Measurements from ENCODE around the gene FAM43B. TPM values are rescaled to one million over a fixed set of nuclear protein-coding genes. Genes with fewer than 3 reads are reported as not detected.

FAM43B gene
- polyA plus RNA-seq, 2 of the 4 experiments (the other 2 are of a cell fraction), result 0.76 to 6.9 TPM

DNA sequence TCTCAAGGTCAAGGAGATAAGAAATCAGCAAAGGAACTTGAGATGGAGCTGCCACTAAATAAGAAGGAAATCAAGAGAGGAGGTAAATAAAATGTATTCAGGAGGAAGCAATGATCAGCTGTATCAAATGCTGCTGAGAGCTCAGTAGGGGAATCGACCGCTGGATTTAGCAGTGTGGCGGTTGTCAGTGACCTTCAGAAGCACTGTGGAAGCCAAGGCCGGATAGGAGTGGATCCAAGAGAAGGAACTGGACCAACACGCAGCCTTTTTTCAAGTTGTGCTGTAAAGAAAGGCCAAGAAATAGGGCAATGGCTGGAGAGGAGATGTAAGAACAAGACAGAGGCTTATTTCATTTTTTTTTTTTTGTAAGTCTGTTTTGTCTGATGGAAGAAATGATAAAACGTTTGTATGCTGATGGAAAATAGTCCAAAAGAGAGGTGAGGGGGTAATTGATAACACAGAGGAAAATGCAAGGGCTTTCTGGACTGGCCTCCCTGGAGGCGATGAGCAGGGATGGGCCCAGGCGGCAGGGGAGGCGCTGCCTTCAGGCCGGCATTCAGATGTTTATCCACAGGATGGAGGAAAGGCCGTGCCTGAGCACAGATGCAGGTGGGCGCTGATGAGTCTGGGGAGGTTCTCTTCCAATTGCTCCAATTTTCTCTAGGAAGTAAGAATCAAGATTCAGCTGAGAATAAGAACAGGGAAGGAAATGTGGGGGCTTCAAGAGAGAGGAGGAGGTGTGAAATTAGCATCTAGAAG is 17.5 kb upstream of the FAM43B start:
- H3K27ac ChIP-seq, result no peak overlapping the region
- no peak overlapping the region for H3K4me3 ChIP-seq
- POLR2A ChIA-PET, result no interaction called here
- ATAC-seq (no peak), FAIRE-seq (no peak), DNase-seq (ENCODE audit: low read depth in 1 of 2, low spot score in 1 of 2) (no peak)
- TF ChIP-seq ZC3H11A (IDR thresholded peaks at IDR 0.05), result no peak
- no peak for TF ChIP-seq FOXS1 (CRISPR knock-in tag; IDR thresholded peaks at IDR 0.05)
- no peak for TF ChIP-seq NPAS2 (CRISPR knock-in tag; IDR thresholded peaks at IDR 0.05; ENCODE audit: borderline replicate concordance)
- no peak for TF ChIP-seq CHD4 (IDR thresholded peaks at IDR 0.05; ENCODE audit: borderline replicate concordance)
- no peak for TF ChIP-seq HOXB13 (CRISPR knock-in tag; IDR thresholded peaks at IDR 0.05; ENCODE audit: low read depth)
- TF ChIP-seq POLR2AphosphoS2 (conservative IDR thresholded peaks at IDR 0.05; ENCODE audit: low read length), result no peak
- no peak for TF ChIP-seq RFX5 (IDR thresholded peaks at IDR 0.05)
- 76% methylated on average over 12 of the region's 12 CpGs for WGBS (ENCODE audit: missing lambda C conversion rate)
- CTCF ChIA-PET, result interaction anchor here (1.1 to 2.0 kb wide), 6 partner anchors 12 to 111 kb away, joined by 3 to 6 read pairs (median 4); partner anchors contain the start of gene PINK1
- no peak overlapping the region for H3K4me2 ChIP-seq
- H3K4me1 ChIP-seq, result peaks cover 23% of the 10 kb centered on the region
- H3K9me3 ChIP-seq, result no peaks in the 10 kb centered on the region

DNA sequence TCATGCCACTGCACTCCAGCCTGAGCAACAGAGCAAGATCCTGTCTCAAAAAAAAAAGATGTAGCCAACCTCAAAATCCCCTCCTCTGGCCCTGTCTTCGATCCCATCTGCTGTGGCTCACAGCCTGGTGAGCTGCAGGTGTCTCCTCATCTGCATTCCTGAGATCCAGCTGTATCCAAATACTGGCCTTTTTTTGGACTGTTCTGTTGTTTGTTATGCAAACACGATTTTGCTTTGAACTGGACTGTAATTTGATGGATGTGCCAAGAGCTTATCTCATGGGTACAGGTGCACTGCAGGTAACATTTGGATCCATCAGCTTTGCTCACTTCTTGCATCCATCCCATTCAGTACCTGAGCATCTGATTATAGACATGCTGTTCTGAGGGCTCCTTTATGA is 14.1 kb upstream of the FAM43B start:
- ChIA-PET POLR2A (interaction anchor here (1.6 kb wide), 1 partner anchor 95 kb away, joined by 5 read pairs; the partner anchor contains the start of gene PINK1), CTCF (interaction anchor here (1.4 kb wide), 1 partner anchor 37 kb away, joined by 6 read pairs; no protein-coding TSS in a partner anchor)
- Histone ChIP-seq H3K4me2 (no peak overlapping the region), H3K4me1 (peaks cover 16% of the 10 kb centered on the region), H3K9me3 (no peaks in the 10 kb centered on the region), H3K4me3 (no peak overlapping the region), H3K27ac (no peak overlapping the region)
- TF ChIP-seq E2F6 (IDR thresholded peaks at IDR 0.05; ENCODE audit: borderline replicate concordance, low read depth) (no peak), HDAC2 (IDR thresholded peaks at IDR 0.05) (no peak), HOXB5 (CRISPR knock-in tag; IDR thresholded peaks at IDR 0.05) (no peak)
- ATAC-seq (no peak), DNase-seq (ENCODE audit: low read depth in 1 of 2, low spot score in 1 of 2) (no peak), FAIRE-seq (no peak)
- 23% methylated on average over 2 of the region's 2 CpGs for WGBS (ENCODE audit: missing lambda C conversion rate)

DNA sequence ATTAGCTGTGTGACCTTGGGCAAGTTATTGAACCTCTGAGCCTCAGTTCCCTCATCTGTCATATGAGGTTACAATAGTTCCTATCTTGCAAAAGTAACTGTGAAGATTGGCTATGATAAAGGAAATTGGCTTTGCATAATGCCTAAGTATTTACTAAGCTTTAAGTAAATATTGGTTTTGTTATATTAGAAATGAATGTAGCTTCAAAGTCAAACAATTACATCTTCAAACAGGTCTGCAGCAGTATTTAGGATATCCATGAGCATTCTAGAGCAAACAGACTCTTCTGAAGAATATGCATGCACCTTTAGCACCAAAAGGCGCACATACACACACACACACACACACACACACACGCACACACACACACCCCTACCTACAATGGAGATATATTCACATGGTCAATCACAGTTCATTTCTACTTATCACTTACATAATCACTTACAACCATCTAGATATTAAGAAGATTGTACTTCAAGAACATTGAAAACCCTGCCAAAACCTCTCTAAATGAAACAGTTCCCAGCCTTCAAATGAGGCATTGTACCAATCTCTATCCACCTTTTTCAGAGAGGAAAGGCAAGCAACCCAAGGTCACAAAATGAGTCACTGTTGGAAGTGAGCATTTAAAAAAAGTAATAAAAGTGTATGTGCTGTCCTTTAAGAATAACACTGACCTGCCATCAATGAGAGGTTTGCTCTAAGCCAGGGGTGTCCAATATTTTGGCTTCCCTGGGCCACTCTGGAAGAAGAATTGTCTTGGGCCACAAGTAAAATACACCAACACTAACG is 13.4 kb upstream of the FAM43B start:
- ChIA-PET POLR2A (interaction anchor here (1.6 kb wide), 1 partner anchor 95 kb away, joined by 5 read pairs; the partner anchor contains the start of gene PINK1), CTCF (interaction anchor here (1.4 kb wide), 1 partner anchor 37 kb away, joined by 6 read pairs; no protein-coding TSS in a partner anchor)
- ATAC-seq (no peak), FAIRE-seq (no peak), DNase-seq (ENCODE audit: low read depth in 1 of 2, low spot score in 1 of 2) (peak in 1 of 2 experiments; percentile 13)
- TF ChIP-seq GATA3 (IDR thresholded peaks at IDR 0.05; ENCODE audit: borderline replicate concordance), result 0 out of 2 replicates have a peak, but pooled peaks have one; percentile 38
- TF ChIP-seq ZFP36 (IDR thresholded peaks at IDR 0.05; ENCODE audit: borderline replicate concordance, partially characterized antibody), result no peak
- no peak for TF ChIP-seq ZC3H11A (IDR thresholded peaks at IDR 0.05)
- TF ChIP-seq E2F6 (IDR thresholded peaks at IDR 0.05; ENCODE audit: borderline replicate concordance, low read depth), result no peak
- no peak for TF ChIP-seq CEBPB (IDR thresholded peaks at IDR 0.05)
- peaks cover 16% of the 10 kb centered on the region for H3K4me1 ChIP-seq
- WGBS (ENCODE audit: missing lambda C conversion rate), result 48% methylated on average over 3 of the region's 3 CpGs
- no peaks in the 10 kb centered on the region for H3K9me3 ChIP-seq
- H3K27ac ChIP-seq, result no peak overlapping the region
- H3K4me2 ChIP-seq, result 0 out of 3 replicates have a peak overlapping the region, but pooled peaks have one; percentile 17
- no peak overlapping the region for H3K4me3 ChIP-seq

DNA sequence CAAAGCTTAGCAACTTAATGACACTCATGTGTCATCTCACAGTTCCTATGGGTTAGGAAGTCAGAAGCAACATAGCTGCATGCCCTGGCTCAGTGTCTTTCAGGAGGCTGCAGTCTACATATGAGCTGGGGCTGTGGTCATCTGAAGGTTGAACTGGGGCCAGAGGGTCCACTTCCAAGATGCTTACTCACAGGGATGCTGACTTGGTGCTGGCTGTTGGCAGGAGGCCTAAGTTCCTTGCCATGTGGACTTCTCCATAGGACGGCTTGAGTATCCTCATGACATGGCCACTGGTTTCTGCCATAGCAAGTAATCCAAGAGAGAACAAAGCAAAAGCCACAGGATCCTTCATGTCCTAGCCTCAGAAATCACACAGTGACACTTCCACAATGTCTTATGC is 12.1 kb upstream of the FAM43B start:
- ChIA-PET POLR2A (no interaction called here), CTCF (no interaction called here)
- Histone ChIP-seq H3K27ac (no peak overlapping the region), H3K4me2 (no peak overlapping the region), H3K4me1 (peaks cover 16% of the 10 kb centered on the region), H3K9me3 (no peaks in the 10 kb centered on the region), H3K4me3 (no peak overlapping the region)
- WGBS (ENCODE audit: missing lambda C conversion rate), result 90% methylated on average over 1 of the region's 1 CpG
- DNase-seq (ENCODE audit: low read depth in 1 of 2, low spot score in 1 of 2) (no peak), ATAC-seq (no peak), FAIRE-seq (no peak)
- no peak for TF ChIP-seq RNF2 (IDR thresholded peaks at IDR 0.05; ENCODE audit: borderline replicate concordance, low read depth)
- no peak for TF ChIP-seq E2F6 (IDR thresholded peaks at IDR 0.05; ENCODE audit: borderline replicate concordance, low read depth)
- TF ChIP-seq NPAS2 (CRISPR knock-in tag; IDR thresholded peaks at IDR 0.05; ENCODE audit: borderline replicate concordance), result no peak
- TF ChIP-seq CEBPB (IDR thresholded peaks at IDR 0.05), result no peak
- no peak for TF ChIP-seq JUNB (IDR thresholded peaks at IDR 0.05)
- TF ChIP-seq HOXB13 (CRISPR knock-in tag; IDR thresholded peaks at IDR 0.05; ENCODE audit: low read depth), result no peak
- no peak for TF ChIP-seq GATA3 (IDR thresholded peaks at IDR 0.05; ENCODE audit: borderline replicate concordance)
- TF ChIP-seq, protein P1, sequence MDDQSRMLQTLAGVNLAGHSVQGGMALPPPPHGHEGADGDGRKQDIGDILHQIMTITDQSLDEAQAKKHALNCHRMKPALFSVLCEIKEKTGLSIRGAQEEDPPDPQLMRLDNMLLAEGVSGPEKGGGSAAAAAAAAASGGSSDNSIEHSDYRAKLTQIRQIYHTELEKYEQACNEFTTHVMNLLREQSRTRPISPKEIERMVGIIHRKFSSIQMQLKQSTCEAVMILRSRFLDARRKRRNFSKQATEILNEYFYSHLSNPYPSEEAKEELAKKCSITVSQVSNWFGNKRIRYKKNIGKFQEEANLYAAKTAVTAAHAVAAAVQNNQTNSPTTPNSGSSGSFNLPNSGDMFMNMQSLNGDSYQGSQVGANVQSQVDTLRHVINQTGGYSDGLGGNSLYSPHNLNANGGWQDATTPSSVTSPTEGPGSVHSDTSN (IDR thresholded peaks at IDR 0.05), result no peak
- no peak for TF ChIP-seq HDAC2 (IDR thresholded peaks at IDR 0.05)
- TF ChIP-seq HES2 (IDR thresholded peaks at IDR 0.05), result no peak
- TF ChIP-seq JUN (IDR thresholded peaks at IDR 0.05), result no peak
- TF ChIP-seq HEYL (CRISPR knock-in tag; IDR thresholded peaks at IDR 0.05), result no peak
- no peak for TF ChIP-seq NFE2L2 (conservative IDR thresholded peaks at IDR 0.05; ENCODE audit: low read length)
- TF ChIP-seq MYC (IDR thresholded peaks at IDR 0.05; ENCODE audit: borderline replicate concordance, low read length), result no peak
- no peak for TF ChIP-seq NR3C1 (IDR thresholded peaks at IDR 0.05)
- no peak for TF ChIP-seq SREBF2 (IDR thresholded peaks at IDR 0.05)
- no peak for TF ChIP-seq ZFP36 (IDR thresholded peaks at IDR 0.05; ENCODE audit: borderline replicate concordance, partially characterized antibody)
